Neuronal stem cell (in vitro differentiated cells): Measurements from ENCODE around the gene CCDC187.

Experiments used
- DNase-seq: peaks from one replicate; pipeline ENCODE4 v3.0.0-alpha.2; 2013; ENCODE audit warnings: low spot score
- H2AFZ ChIP-seq: one replicate; pipeline ENCODE4 v1.6.1; 2013; ENCODE audit warnings: mild to moderate bottlenecking, low read length, inconsistent platforms
- H2AK5ac ChIP-seq: 2 replicates; pipeline ENCODE4 v1.6.1; 2013; ENCODE audit warnings: low read depth, mild to moderate bottlenecking, inconsistent platforms, low read length, moderate library complexity, mixed read lengths
- H2BK120ac ChIP-seq: 2 replicates; pipeline ENCODE4 v1.6.1; 2013; ENCODE audit warnings: low read depth, mild to moderate bottlenecking, inconsistent platforms, low read length, moderate library complexity, mixed read lengths
- H2BK12ac ChIP-seq: one replicate; pipeline ENCODE4 v1.6.1; 2013; ENCODE audit warnings: low read length, inconsistent platforms
- H2BK15ac ChIP-seq: 2 replicates; pipeline ENCODE4 v1.6.1; 2013; ENCODE audit warnings: mild to moderate bottlenecking, low read length, inconsistent platforms, mixed read lengths
- H2BK5ac ChIP-seq: one replicate; pipeline ENCODE4 v1.6.1; 2013; ENCODE audit warnings: inconsistent platforms, mild to moderate bottlenecking, low read length, moderate library complexity
- H3K14ac ChIP-seq: one replicate; pipeline ENCODE4 v1.6.1; 2013; ENCODE audit warnings: low read length, inconsistent platforms
- H3K18ac ChIP-seq: 2 replicates; pipeline ENCODE4 v1.6.1; 2013; ENCODE audit warnings: low read length, inconsistent platforms
- H3K23ac ChIP-seq: 2 replicates; pipeline ENCODE4 v1.6.1; 2013; ENCODE audit warnings: low read depth, mild to moderate bottlenecking, mixed read lengths, low read length, inconsistent platforms; ENCODE audit not compliant: poor library complexity
- H3K27ac ChIP-seq: replicated peaks from 3 replicates; pipeline ENCODE4 v1.5.1; 2013; ENCODE audit warnings: low read length, inconsistent platforms
- H3K27me3 ChIP-seq, 3 experiments: 2 replicates each; pipeline ENCODE4 v1.6.1; 2013; ENCODE audit warnings: low read length in 3 of 3, mild to moderate bottlenecking in 2 of 3, inconsistent platforms in 1 of 3, low read depth in 1 of 3, mixed read lengths in 1 of 3, moderate library complexity in 1 of 3; ENCODE audit not compliant: control insufficient read depth in 3 of 3, insufficient read depth in 3 of 3
- H3K36me3 ChIP-seq, 2 donors: replicated peaks in 1 of 2; 2 replicates each; pipeline ENCODE4 v1.6.1; 2013; ENCODE audit warnings: low read length in 2 of 2; ENCODE audit not compliant: control insufficient read depth in 2 of 2, insufficient read depth in 2 of 2
- H3K4ac ChIP-seq: 2 replicates; pipeline ENCODE4 v1.6.1; 2013; ENCODE audit warnings: inconsistent platforms, mild to moderate bottlenecking, low read length, moderate library complexity
- H3K4me1 ChIP-seq, 2 donors: 1 replicate in 1 of 2; 2 replicates in 1 of 2; pipeline ENCODE4 v1.6.1; 2013; ENCODE audit warnings: low read length in 2 of 2, low read depth in 1 of 2; ENCODE audit not compliant: control insufficient read depth in 2 of 2, insufficient read depth in 1 of 2
- H3K4me2 ChIP-seq: one replicate; pipeline ENCODE4 v1.6.1; 2013; ENCODE audit warnings: mild to moderate bottlenecking, low read length, inconsistent platforms; ENCODE audit not compliant: insufficient read depth, poor library complexity, severe bottlenecking
- H3K4me3 ChIP-seq, 2 donors: 2 replicates each; pipeline ENCODE4 v1.5.1; 2013; ENCODE audit warnings: low read length in 2 of 2, mild to moderate bottlenecking in 2 of 2, inconsistent platforms in 1 of 2, moderate library complexity in 1 of 2
- H3K79me1 ChIP-seq: one replicate; pipeline ENCODE4 v1.6.1; 2013; ENCODE audit warnings: low read depth, mild to moderate bottlenecking, inconsistent platforms, low read length, moderate library complexity
- H3K9ac ChIP-seq: one replicate; pipeline ENCODE4 v1.6.1; 2013; ENCODE audit warnings: mild to moderate bottlenecking, low read depth, low read length, inconsistent platforms; ENCODE audit not compliant: poor library complexity
- H3K9me3 ChIP-seq, 2 donors: replicated peaks in 1 of 2; 2 replicates each; pipeline versions ENCODE3 to v1.6.1; 2013; ENCODE audit warnings: low read length in 2 of 2, mild to moderate bottlenecking in 2 of 2, inconsistent platforms in 1 of 2, low read depth in 1 of 2, mixed read lengths in 1 of 2, moderate library complexity in 1 of 2; ENCODE audit not compliant: control insufficient read depth in 2 of 2, insufficient read depth in 1 of 2
- H4K8ac ChIP-seq: one replicate; pipeline ENCODE4 v1.6.1; 2013; ENCODE audit warnings: low read depth, mild to moderate bottlenecking, inconsistent platforms, low read length, moderate library complexity
- H4K91ac ChIP-seq: one replicate; pipeline ENCODE4 v1.6.1; 2013; ENCODE audit warnings: low read length, low read depth, mild to moderate bottlenecking, inconsistent platforms; ENCODE audit not compliant: poor library complexity
- WGBS, 2 donors: extraction: QIAGEN DNeasy Blood & Tissue Kit; methylation state at CpG; one replicate each; pipeline ENCODE4 v1.1.7; 2013; ENCODE audit warnings: missing lambda C conversion rate in 2 of 2, mixed read lengths in 1 of 2; ENCODE audit not compliant: insufficient read length in 2 of 2, insufficient replicate concordance in 1 of 2; ENCODE audit errors: extremely low coverage in 2 of 2; 5-methylcytosine and 5-hydroxymethylcytosine counted together

CCDC187 gene

DNA sequence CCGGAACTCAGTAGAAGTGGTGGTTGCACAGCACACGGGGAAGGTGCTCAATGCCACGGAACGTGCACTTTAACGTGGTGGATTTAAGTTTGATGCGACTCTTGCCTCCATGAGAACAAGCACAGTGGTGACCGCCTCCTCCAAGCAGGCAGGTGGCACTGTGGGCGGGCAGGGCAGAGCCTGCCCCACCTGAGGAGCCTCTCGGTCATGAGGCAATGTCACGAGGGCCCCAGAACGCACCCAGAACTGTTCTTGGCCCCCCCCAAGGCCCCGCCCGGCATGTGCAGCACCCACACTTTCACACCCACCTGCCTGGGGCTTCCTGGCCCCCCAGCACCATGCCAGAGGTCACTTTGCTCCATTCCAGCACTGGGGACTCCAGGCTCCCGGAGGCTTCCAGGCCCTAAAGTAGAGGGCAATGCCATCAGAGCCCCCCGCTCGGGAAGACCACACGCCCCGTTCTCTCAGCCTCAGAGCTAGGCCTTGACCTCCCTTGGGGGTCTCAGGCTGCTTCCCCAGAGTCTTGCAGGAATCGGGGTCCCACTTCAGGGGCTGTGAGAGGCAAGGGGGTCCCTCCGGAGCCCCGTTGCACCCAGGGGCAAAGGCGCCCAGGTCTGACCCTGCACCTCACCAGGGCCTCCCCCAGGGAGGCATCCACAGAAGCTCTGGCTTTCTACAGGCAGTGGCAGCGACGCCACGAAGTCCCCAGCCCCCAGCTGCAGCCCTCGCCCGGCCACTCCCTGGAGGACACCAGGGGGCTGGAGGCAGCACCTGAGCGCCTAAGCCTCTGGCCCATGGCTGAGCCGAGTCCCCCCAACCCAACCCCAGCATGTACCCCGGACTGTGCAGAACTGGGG, 14.0 kb downstream of the CCDC187 start:
- H4K8ac ChIP-seq: peak overlapping the region; percentile 65
- WGBS, 2 donors: no CpG with 5 or more reads among the region's 30 CpGs

DNA sequence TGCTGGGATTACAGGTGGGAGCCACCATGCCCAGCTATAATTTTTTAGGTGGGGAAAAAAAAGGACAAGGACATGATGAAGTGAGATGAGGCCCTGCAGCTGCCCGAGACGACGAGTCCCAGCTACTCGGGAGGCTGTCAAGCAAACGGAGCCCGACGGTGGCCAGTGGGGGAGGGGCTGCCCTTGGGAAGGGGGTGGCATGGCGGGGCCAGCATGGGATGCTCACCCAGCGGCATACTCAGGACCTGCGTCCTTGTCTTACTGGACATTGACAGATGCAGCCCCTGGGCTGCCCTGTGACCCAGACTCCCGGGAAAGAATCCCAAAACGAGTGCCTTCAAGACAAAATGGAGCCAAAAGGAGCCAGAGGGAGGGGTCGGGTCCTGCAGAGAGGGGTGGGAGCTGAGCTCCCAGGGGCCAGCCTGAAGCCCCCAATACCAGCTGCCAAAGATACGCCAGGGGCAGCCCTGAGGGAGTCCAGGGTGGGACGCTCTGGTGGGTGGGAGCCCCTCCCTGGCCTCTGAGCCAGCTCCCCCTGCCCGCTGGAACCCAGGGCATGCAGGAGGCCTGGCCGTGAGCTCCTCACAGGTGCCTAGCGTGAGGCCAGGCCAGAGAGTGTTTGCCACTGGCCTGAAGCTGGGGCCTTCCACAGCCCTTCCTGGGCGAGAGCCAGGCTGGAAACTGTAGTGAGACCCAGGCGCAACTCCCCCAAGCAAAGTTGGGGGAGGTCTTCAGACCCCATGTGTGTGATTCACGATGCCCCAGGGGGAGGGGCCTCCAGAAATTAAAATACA, 15.7 kb downstream of the CCDC187 start:
- H3K4me3 ChIP-seq: no peak overlapping the region
- no peak overlapping the region for H3K14ac ChIP-seq
- H2BK120ac ChIP-seq: no peak overlapping the region
- H3K4ac ChIP-seq: no peak overlapping the region
- peak overlapping the region; percentile 73 for H3K23ac ChIP-seq
- H4K91ac ChIP-seq: no peak overlapping the region
- H2AFZ ChIP-seq: no peak overlapping the region
- H3K27ac ChIP-seq: no peak overlapping the region
- H3K18ac ChIP-seq: no peak overlapping the region
- H3K79me1 ChIP-seq: no peaks in the 10 kb centered on the region
- H3K9me3 ChIP-seq: peaks cover 0 to 3% of the 10 kb centered on the region in 2 donors
- H3K4me2 ChIP-seq: no peak overlapping the region
- peak overlapping the region; percentile 75 for H2BK15ac ChIP-seq
- H2AK5ac ChIP-seq: peak overlapping the region; percentile 75
- H3K9ac ChIP-seq: no peak overlapping the region
- DNase-seq: no peak
- peaks cover 0 to 3% of the 10 kb centered on the region in 2 donors for H3K4me1 ChIP-seq
- peaks cover 0 to 58% (median 0%) of the 10 kb centered on the region in 3 experiments for H3K27me3 ChIP-seq
- H4K8ac ChIP-seq: no peak overlapping the region
- H2BK12ac ChIP-seq: no peak overlapping the region
- H2BK5ac ChIP-seq: no peak overlapping the region
- H3K36me3 ChIP-seq: no peaks in the 10 kb centered on the region
- no CpG with 5 or more reads among the region's 21 CpGs for WGBS, 2 donors

More for the DNA sequence above, 14.0 kb downstream of the CCDC187 start:
- peak overlapping the region; percentile 60 for H2BK5ac ChIP-seq
- H3K18ac ChIP-seq: peak overlapping the region; percentile 48
- no peak overlapping the region for H3K9ac ChIP-seq
- H3K27ac ChIP-seq: no peak overlapping the region
- no peak for DNase-seq
- peak overlapping the region; percentile 71 for H3K14ac ChIP-seq
- H3K4me1 ChIP-seq: peaks cover 0 to 2% of the 10 kb centered on the region in 2 donors
- H3K79me1 ChIP-seq: no peaks in the 10 kb centered on the region
- H3K4me2 ChIP-seq: no peak overlapping the region
- peak overlapping the region; percentile 17 for H2BK120ac ChIP-seq
- peak overlapping the region; percentile 64 for H2BK15ac ChIP-seq
- no peaks in the 10 kb centered on the region for H3K36me3 ChIP-seq
- peaks cover 0 to 14% of the 10 kb centered on the region in 2 donors for H3K9me3 ChIP-seq
- no peak overlapping the region for H4K91ac ChIP-seq
- no peak overlapping the region for H2AFZ ChIP-seq
- H3K23ac ChIP-seq: no peak overlapping the region
- H2AK5ac ChIP-seq: peak overlapping the region; percentile 91
- peaks cover 0 to 54% (median 2%) of the 10 kb centered on the region in 3 experiments for H3K27me3 ChIP-seq
- H3K4ac ChIP-seq: no peak overlapping the region
- H2BK12ac ChIP-seq: peak overlapping the region; percentile 41
- peak overlapping the region in 1 of 2 donors; percentile 12 for H3K4me3 ChIP-seq

- Histone ChIP-seq H3K27me3 (peaks cover 0 to 64% (median 0%) of the 10 kb centered on the region in 3 experiments), H3K23ac (no peak overlapping the region), H2BK12ac (no peak overlapping the region), H3K18ac (peak overlapping the region; percentile 72), H3K36me3 (no peaks in the 10 kb centered on the region), H4K8ac (peak overlapping the region; percentile 19), H4K91ac (no peak overlapping the region), H3K27ac (no peak overlapping the region), H3K9ac (no peak overlapping the region), H3K79me1 (peaks cover 3% of the 10 kb centered on the region), H2AK5ac (peak overlapping the region; percentile 97), H3K4me2 (no peak overlapping the region), H3K4me3 (peak overlapping the region in 1 of 2 donors; percentile 25), H2AFZ (no peak overlapping the region), H3K4me1 (peaks cover 0 to 3% of the 10 kb centered on the region in 2 donors), H3K4ac (no peak overlapping the region), H2BK15ac (no peak overlapping the region), H2BK120ac (no peak overlapping the region), H2BK5ac (no peak overlapping the region), H3K14ac (peak overlapping the region; percentile 31), H3K9me3 (no peaks in the 10 kb centered on the region)
- no CpG with 5 or more reads among the region's 13 CpGs for WGBS, 2 donors
- DNase-seq: no peak
These were observed 16.9 kb downstream of the CCDC187 start for GRCh38 chr9:136286987-136287379.
